COLO668 (cell line): ENCODE data around the gene STXBP5.

ENCODE experiments used
- DNase-seq: peaks from one replicate; lab custom pipeline; 2025; ENCODE audit not compliant: unreplicated experiment; lab: John Stamatoyannopoulos, UW

The STXBP5 gene

DNA sequence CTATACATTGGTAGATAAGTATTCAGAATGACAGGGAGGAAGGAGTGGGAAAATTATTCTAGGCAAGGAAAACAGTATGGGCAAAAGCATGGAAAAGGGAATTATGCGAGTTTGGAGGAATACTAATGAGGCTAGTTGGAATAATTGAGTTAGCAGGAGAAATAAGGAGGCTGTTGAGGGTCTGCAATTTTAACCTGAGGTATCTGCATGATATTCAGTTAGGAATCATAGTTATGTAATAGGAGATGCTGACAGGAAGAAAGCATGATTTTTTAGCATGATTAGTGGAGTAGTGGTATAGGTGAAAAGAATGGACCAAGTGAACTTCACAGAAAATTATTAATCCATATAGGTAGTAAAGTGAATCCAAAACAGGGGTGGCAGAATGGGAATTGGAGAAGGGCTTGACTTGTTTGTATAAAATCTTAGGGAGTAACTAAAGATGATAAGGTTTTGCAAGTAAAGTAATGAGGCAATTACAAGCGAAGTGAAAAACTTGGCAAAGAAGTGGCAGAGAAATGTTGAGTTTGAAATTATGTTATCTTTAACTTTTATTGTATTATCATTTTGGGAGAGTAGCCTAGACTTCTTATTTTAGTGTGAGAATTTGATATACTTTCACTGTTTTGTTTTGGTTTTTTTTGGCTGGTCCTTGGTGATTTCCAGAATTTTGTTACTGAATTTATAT, 5.7 kb downstream of the STXBP5 start:
- DNase-seq: no peak

DNA sequence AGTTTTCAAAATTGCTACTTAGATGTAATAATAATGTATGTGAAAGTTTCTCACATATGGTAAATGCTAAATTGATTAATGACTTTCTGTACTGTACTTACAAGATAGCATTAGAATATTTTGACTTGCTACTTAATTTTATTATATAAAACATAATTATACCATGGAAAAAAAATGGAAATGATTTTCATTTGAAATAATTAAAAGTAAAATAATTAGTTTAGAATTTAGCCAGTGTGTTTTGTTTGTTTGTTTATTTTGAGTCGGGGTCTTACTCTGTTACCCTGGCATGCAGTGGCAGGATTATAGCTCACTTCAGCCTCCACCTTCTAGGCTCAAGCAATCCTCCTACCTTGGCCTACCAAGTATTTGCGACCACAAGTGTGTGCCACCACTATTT, 7.1 kb downstream of the STXBP5 start:
- no peak for DNase-seq

DNA sequence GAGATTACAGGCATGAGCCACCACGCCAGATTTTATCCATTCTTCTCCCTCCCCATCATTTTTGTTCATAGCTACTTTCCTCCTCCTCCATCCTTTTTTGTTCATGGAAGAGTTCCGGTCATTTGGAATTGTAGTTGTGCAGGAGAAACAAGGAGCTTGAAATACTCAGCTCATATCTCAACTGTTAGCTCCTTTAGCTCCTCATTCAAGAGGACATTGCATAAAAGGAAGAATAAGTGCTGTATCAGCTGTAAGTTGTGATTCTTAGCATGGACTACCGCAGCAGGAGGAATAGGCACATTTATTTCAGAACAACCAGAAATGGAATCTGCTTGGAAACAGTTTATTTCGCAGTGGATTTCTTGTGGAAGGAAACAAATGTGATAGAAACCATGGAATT, 7.6 kb downstream of the STXBP5 start:
- DNase-seq: no peak

DNA sequence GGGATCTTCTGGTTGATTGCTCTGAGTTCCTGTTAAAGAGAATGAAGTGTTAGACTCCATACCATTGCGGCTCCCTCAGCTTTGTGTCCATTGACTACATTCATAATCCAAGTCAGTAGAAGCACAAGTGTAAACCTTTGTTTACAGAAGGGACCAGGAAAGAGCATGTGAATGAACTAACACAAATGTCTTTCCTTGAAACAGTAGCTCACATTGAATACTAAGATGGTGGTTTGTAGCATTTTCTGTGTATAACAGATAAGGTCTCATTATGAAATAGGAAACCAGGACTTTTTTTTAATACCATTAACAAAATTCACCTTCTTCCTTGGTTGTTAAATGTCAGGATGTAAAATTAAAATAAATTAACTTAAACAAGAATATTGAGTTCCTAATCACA, 8.4 kb downstream of the STXBP5 start:
- DNase-seq: no peak

DNA sequence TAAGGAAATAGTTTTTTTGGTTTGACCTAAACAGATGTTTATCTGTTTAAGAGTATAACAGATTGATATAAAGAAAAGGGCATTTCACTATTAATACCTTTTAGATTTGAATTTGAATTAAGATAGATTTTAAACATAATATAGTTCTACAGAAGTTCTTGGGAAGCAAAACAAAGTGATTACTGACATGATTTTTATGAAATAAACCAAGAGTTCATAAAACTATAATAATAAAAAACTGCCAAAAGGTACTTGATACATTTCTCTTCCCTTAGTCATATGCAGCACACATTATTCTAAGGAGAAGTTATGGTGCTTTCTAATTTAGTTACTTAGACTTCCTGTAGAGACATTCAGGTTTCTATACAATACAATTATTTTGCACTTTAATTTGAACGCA, 9.6 kb downstream of the STXBP5 start:
- DNase-seq: no peak

DNA sequence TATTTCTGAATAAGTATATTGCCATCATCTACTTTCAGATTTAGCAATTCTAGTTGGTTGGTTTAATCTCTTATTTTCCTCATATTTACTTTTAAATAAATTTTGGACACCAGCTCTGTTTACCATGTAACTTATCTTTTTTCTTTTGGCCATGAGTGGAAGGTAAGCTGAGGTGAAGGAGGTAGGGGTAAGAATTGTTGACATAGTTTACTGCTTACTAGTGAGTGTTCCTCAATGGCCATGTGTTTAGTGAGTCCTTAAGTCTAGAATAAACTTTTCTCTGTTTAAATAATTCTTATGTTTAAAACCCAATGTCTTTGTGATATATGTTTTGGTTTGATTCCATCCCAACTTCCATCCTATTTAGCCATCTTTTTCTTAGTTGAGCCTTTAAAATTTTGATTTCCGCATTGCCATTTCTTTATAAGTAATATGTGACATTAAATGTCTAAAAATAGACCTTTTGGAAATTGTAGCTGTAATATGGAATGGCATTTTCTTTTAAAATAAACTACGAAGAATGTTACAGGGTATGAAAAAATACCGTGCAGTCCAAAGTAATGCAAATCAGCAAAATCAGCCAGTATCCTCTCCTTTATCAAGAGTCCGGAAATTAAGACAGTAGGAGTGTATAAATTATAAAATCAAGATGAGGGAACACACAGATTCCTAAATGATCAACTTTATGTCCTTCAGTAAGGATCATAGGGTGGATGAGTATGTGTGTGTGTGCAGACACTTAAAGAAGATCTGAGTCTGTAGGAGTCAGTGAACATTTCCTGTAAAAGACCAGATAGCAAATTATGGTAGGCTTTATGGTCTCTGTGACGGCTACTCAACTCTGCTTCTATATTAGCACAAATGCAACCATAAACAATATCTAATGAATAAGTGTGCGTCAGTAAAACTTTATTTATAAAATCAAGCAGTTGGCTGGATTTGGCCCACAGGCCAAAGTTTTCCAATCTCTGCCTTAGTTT, 10.3 kb downstream of the STXBP5 start:
- DNase-seq: no peak

DNA sequence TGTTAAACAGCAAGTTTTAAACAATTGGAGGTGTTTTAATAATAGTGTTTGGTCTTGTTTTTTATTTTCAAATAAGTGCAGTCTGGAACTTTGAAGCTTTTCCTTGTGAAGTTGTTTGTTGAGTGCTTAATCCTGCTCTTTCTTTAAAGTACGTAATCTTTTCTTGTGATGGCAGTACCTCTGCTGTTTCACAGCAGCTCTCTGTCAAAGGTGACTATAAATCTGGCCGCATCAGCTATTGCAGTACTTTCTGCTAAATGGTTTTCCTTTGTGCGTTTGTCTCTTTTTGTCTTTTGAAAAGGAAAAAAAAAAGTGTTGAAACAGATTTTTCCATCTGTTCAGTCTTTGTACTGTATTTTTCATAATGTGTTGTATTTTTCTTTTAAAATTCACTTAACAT, 12.7 kb downstream of the STXBP5 start:
- no peak for DNase-seq

DNA sequence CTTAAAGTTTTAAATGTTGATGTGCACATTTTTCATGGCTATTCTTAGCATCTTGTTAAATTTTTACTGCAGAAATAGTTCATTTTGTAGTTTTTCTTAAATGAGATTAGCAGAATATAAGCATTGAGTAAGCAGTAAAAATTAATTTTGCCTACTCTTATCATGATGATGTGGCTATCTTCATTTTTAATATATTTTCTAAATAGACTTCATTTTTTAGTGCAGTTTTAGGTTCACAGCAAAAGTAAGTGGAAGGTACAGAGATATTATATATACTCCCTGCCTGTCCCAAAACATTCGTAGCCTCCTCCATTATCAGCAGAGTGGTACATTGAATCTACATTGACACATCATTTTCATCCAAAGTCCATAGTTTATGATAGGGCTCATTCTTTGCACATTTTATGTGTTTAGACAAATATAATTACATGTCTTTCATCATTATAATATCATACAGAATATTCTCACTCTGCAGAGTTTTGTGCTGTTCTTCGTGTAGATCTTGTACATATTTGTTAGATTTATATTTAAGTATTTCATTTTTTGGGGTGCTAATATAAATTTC, 13.7 kb downstream of the STXBP5 start:
- DNase-seq: no peak

DNA sequence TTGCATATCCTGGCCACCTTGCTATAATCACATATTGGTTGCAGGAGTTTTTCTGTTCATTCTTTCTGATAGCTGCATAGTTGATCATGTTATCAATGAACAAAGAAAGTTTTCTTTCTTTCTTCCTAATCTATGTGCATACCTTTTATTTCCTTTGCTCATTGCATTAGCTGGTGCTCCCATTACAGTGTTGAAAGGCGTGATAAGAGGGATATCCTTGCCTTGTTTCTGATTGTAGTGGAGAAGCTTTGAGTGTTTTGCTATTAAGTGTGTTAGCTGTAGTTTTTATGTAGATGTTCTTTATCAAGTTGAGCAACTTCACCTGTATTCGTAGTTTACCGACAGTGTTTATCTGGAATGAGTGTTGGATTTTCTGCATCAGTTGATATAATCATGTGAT, 14.6 kb downstream of the STXBP5 start:
- DNase-seq: no peak

DNA sequence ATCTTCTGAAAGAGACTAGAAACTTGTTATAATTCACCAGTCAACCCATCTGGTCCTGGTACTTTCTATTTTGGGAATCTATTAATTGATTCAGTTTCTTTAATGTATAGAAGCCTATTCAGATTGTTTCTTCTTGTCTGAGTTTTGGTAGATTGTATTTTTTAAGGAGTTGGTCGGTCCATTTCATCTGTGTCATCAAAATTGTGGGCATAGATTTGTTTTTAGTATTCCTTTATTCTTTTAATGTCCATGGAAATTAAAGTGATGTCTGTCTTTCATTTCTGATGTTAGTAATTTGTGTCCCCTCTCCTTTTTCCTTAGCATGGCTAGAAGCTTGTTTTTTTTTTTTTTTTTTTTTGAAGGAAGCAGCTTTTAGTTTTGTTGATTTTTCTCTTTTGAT, 15.2 kb downstream of the STXBP5 start:
- no peak for DNase-seq

DNA sequence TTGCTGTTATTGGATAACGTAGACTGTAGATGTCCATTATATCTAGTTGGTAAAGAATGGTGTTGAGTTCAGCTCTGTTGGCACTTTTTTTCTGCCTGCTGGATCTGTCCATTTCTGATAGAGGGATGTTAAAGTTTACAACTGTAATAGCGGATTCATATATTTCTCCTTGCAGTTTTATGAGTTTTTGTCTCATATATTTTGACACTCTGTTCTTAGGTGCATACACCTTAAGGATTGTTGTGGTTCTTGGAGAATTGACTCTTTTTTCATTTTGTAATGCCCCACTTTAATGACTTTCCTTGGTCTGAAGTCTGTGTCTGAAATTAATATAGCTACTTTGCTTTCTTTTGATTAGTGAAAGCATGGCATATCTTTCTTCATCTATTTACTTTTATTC, 16.1 kb downstream of the STXBP5 start:
- no peak for DNase-seq

DNA sequence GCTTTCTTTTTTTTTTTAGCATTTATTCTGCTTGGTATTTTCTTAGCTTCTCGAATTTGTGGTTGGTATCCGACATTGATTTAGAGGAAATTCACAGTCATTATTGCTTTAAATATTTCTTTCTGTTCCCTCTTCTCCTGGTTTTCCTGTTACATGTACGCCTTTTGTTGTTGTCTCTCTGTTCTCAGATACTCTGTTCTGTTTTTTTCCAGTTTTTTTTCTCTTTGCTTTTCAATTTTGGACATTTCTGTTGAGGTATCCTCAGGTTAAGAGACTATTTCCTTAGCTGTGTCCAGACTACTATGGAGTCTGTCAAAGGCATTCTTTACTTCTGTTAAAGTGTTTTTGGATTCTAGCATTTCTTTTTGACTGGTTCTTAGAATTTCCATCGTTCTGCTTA, 17.5 kb downstream of the STXBP5 start:
- no peak for DNase-seq

DNA sequence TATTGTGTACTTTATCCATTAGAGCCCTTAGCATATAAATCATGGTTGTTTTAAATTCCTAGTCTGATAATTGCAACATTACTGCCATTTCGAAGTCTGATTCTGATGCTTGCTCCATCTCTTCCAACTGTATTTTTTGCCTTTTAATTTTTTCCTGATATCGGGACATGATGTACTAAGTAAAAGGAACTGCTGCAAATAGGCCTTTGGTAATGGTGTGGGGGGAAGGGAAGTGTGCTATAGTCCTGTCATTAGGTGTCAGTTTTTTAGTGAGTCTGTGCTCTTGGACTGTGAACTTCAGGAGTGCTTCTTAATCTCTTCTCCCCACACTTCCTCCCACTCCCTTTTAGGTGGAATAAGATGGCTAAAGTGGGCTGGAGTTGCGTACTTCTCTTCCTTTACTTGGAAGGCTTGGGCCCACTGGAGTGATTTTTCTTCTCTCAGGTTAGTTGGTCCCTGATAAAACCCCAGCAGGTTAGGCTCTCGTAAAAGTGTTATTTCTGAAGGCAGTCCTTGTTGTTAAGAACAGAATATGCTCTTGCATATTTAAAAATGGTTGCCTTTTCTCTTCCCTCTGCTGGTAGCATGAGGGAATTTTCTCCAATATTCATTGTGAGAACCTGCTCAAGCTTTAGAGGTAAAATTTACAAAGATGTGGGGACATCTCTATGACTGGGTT, 18.1 kb downstream of the STXBP5 start:
- DNase-seq: no peak

DNA sequence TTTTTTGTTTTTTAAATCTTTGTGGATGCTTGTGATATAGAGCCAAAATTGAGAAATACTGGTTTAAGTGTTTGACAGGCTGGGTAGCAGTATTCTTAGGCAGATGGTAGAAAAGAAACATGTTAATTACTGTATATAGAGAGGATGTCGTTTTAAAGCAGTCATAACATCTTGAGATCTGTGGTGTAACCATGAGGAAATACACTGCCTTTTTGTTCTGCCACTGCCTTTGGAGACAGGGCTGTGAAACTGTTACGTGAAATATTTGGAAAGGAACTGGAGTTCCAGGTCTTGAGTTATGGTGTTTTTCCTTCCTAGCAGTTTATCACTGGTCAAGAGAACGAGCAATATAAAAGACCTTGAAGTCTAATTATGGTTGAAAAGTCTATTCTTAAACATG, 19.5 kb downstream of the STXBP5 start:
- DNase-seq: no peak

DNA sequence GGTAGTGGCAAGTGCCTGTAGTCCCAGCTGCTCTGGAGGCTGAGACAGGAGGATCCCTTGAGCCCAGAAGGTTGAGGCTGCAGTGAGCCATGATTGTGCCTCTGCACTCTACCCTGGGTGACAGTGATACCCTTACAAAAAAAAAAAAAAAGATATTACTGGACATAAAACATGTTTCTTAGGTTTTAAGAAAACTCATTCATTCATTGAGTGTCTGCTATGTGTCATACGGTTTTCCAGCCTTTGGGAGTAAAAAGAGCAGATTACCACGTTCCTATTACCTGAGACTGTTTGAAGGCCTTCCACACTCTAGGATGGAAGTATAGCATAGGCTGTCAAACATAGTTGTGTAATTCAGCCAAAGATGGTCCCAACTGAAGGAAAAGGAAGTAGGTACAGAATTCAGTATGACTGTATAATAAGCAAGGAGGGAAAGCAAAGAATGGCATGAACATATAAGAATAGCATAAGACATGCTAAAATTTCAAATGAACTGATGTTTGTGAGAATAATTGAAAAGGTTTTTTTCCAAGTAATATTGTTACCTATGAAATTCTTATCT, 22.0 kb downstream of the STXBP5 start:
- no peak for DNase-seq

DNA sequence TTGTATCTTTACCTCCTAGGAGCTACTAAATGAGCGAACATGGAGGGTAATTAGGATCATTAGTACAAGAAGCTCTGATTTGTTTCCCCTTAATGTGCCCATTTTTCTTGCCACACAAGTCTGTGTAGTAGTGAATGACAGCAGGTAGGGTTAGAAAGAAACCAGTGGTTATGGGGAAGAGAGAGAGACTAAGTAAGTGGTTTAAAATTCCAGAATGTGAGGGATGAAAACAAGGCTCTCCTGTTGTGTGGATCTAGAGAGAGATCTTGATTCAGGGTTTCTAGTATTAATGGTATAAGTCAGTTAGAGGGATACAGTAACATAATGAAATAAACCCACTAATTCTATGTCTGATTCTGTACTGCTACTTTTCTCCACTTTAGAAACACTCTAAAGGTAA, 22.7 kb downstream of the STXBP5 start:
- no peak for DNase-seq

DNA sequence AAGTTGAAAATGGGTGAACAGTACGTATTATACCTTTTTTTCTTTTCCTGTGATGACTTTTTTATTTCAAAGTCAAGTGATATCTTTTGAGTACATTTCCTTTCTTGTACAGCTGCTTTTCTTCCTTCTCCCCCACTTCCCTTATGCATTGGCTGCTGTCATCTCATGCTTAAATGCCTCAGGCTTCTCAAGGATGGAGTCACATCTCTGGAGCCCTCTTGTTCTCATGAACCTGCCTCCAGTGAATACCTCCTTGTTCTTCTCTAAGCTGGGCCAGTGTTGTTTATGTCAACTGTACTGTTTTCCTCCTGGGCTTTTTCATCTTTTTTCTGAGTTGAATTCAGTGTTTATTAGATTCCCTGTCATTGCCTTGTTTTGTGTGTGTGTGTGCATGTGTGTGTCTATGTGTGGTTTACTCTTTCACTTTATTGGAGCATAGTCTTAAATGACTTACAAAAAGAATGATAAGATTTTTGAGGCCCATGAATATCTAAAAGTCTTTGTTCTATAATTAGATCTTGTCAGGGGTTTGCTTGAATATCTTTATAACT, 23.6 kb downstream of the STXBP5 start:
- no peak for DNase-seq

DNA sequence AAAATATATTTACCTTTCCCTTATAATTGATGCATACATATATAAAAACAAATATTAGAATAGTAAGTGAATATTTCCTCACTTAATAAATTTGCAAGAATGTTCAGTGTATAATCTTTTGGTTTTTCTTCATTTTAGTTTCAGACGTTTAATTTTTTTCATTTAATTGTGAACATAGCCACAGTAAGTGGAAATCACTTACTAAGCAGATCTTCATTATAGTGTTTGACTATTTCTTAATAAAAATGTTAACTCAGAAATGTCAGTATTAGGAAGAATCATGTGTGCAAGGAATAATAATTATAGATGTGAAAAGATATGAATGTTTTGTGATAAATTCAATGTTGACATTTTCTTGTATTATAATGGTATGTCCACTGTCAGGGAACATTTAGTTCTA, 27.4 kb downstream of the STXBP5 start:
- no peak for DNase-seq

DNA sequence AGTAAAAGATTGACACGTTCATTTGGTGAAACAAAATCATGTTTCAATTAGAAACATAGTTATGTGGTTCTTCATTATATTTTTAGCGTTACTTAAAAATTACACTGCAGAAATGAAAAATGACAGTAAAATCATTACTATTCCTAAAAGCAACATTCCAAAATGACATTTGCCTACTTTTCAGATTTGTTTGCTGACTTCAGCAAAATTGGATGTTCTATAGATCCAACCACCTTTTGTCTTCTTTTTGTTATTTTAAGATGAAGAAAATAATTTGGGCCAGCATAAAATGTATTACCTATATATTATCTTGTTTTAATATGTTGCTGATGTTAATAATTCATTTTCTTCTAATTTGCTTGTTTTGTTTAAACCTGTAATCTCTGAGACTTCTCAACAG, 30.5 kb downstream of the STXBP5 start:
- no peak for DNase-seq

DNA sequence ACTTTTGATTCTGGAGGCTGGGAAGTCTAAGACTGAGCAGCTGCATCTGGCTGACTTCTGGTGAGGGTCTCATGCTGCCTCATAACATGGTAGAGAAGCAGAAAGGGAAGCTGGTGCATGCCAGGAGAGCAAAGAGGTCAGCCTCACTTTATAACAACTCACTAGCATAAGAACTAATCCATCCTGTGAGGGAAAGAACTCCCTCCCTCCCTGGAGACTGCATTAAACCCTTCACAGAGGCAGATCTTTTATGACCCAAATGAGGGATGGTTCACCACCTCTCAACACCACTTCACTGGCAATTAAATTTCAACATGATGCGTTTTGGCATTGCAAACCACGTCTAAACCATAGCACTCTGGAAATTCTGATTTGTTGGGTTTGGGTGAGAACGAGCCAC, 33.9 kb downstream of the STXBP5 start:
- no peak for DNase-seq

DNA sequence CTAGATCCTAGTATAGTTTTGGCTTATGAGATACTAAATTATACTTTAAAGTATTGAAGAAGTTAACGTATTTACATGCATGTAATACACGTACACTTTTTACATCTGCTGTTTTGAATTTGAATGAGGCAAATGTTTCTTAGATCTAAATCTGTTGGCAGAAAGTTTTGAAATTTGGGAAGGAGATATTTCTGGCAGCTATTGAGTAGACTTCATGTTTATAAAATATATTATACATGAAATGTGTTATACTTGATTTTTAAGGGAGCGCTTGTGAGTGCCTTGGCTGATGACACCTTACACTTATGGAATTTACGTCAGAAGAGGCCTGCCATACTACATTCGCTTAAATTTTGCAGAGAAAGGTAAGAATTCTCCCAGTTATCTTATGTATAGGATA, 34.7 kb downstream of the STXBP5 start:
- no peak for DNase-seq
